GM19351 (cell line): Measurements from ENCODE around the gene MPO.
A peak's percentile ranks its signal among the peaks of the same experiment; 100 is the strongest.

Experiments
- ATAC-seq: cut with Tn5 transposase; IDR thresholded peaks from one replicate; pipeline ENCODE4 v1.9.1; 2021; ENCODE audit warnings: mild to moderate bottlenecking, moderate library complexity; ENCODE audit not compliant: unreplicated experiment

The MPO gene

DNA sequence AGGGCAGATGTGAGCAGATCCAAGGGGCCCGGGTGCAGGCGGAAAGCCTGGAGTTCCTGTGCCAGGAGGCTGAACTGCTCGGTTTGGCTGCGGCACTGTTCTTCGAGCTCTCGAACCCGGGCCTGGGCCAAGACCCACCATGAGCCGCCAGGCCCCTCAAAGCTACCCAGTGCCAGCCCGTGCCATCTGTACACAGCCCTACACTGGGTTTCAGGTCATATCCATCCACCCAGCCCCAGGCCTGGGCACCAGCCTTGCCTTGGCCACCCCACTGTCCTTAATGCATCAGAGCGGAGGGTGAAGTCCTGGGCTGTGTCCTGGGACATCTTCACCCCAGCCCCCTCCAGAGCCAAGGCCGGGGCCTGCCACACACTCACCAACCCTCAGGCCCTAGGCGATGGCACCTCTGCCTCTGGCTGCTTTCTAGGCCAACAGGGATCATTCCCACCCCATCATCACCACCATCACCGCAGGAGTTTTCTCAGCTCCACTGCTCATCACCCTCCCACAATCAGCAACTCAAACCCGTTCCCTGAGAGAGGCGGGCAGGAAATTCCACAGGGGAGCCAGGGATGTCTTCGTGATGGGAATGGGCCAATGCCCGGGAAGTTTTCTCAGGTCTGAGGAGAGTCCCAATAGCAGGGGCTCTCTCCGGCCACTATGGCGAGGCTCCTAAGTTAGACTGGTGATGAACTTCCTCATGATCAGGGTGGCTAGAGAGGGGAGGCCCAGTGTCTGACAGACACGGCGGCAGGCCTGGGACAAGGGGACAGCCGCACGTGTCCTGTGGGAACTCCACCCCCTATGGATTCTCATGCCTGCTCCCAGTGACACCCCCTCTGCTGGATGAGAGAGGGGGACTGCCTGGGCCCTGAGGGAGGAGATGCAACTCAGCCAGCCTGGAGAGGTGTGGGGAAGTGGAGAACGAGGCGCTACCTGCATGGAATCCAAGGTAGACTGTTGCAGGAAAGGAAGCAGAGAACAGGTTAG is 38.7 kb upstream of the MPO start:
- no peak for ATAC-seq

DNA sequence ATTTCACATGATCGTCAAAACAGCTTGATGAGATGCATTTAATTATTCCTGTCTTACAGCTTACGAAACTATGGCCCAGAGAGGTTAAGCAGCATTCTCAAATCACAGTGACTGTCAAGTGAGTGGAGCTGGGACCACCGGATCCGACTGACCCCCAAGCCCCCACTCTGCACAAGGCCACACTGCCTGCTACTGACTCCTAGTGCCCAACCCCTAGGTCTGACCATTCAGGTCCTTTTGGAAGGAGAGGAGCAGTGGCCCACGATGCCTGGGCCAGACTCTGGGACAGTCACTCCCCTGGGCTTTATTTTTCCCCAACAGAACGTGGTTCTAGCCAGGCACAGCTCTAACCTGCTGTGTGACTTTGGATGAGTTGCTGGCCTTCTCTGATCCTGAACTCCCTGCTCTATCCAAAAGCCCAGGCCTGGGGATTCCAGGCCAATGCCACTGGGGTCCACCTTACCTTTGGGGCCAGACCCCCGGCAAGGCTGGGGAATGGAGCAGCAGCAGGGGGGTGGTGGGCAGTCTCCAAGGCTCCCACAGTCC is 38.0 kb upstream of the MPO start:
- ATAC-seq: no peak

DNA sequence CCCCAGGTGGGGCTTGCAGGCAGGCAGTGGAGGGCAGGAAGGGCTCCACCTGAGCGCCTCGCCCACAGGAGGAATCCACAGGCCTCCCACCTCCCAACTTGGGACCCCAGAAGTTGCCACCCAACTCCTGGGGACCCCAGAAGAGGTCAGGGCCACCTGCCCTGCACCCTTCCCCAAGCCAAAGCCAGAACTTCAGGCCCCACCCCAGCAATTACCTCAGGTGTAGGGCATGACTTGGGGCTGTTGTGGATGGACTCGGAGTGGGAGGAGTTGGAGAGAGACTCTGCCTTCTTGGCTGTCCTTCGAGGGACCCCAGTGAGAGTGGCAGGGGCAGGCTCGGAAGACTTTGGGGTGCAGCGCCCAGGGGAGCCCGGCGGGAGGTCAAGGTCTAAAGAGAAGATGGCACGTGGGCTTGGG is 37.3 kb upstream of the MPO start:
- ATAC-seq: no peak

DNA sequence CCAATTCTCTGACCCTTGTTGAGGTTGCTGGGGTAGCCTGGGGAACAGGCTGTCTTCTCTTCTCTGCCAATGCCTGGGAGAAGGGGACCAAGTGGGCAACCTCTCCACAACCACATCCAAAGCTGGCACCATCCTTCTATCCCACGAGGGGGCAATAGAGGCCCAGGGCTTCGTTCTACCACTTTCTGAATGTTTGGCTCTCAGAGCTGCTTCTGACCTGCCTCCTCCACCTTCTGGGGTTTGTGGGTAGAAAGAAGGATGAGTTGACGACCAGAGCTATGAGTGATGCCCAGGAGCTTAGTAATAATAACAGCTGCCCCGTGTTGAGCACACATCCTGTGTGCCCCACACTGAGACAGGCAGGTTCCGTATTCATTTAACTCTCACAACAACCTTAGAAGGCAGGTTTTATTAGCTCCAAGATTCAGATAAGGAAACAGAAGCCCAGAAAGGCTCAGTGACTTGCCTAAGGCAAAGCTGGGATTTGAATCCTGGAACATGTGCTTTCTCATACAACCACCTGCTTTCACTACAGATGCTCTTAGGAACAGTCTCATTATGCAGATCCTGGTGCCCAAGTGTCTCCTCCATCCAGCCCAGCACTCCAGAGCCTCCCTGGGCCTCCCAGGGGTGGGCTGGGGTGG is 36.8 kb upstream of the MPO start:
- ATAC-seq: peak; percentile 71

DNA sequence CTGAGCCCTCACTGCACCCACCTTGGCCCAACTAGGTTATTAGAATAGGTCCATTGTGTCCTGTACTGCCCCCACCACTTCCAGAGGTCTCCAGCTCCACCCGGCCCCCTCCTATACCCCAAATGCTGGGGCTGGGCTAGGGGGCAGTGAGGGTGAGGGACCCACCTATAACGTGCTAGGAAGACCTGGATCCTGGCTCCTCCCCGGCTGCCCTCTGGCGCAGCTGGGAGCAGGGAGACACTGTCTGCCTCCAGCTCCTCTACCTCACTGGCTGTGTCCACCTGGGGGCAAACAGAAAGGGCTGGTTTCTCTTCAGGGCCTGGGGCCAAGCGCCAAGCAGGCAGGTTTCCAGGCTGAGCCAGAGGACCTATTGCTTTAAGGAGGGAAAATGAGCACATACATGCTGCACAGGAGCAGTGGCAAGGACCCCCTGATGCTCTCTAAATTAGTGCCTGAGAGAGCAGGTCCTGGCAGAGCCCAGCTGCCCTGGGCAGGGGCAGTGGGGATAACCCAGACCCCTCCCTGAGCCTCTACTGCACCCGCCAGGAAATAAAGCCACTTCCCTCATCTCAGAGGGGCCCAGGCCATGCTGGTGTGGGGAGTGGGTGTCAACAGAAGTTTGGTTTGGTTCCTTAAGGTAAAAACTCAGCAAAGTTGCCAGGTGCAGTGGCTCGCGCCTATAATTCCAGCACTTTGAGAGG is 35.7 kb upstream of the MPO start:
- ATAC-seq: no peak

DNA sequence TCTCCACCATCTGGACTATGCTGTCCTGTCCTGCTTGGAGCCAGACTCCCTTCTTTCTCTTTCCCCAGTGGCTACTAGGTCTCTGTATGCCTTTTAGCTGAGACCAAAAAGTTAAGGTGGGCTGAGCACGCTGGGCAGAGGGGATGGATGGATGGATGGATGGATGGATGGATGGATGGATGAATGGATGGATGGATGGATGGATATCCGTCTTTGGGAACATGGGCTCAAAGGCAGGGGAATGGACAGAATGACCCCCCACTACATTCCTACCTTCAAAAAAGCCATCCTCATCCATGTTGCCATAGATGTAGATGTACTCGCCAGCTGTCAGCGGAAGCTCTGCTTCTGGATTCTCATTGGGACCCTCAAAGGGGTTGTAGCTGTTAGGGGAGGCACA is 35.0 kb upstream of the MPO start:
- ATAC-seq: no peak

DNA sequence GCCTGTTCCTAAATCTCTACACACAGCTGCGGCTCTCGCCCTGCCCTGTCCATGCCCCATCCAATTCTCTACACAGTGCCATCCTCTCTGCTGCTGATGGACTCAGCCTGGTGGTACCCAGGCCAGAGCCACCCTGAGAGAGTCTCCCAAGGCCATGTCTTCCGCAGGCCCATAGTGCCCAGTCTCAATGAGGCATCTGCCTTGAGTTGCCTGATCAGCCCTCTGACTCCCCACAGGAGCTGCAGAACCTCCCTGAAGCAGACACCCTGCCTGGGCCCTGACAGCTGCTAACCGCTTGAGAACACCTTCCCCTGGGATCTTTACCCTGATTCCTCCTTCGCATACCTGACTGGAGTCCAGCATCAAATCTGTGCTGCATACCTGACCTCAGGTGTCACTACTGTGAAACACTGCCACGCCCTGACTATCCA is 34.6 kb upstream of the MPO start:
- no peak for ATAC-seq

DNA sequence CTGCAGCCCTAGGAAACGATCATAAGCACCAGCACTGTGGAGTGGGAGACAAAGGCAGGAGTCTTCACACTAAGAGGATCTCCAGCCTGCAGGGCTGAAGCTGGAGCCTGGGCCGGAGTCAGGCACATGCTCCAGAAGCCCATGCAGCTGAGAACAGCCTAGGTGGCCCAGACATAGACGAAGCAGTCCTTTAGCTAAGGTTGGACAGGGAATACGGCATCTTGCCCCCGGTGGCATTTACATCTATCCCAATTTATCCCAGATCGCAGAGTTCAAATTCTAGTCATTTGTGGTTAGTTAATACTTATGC is 33.9 kb upstream of the MPO start:
- ATAC-seq: no peak

DNA sequence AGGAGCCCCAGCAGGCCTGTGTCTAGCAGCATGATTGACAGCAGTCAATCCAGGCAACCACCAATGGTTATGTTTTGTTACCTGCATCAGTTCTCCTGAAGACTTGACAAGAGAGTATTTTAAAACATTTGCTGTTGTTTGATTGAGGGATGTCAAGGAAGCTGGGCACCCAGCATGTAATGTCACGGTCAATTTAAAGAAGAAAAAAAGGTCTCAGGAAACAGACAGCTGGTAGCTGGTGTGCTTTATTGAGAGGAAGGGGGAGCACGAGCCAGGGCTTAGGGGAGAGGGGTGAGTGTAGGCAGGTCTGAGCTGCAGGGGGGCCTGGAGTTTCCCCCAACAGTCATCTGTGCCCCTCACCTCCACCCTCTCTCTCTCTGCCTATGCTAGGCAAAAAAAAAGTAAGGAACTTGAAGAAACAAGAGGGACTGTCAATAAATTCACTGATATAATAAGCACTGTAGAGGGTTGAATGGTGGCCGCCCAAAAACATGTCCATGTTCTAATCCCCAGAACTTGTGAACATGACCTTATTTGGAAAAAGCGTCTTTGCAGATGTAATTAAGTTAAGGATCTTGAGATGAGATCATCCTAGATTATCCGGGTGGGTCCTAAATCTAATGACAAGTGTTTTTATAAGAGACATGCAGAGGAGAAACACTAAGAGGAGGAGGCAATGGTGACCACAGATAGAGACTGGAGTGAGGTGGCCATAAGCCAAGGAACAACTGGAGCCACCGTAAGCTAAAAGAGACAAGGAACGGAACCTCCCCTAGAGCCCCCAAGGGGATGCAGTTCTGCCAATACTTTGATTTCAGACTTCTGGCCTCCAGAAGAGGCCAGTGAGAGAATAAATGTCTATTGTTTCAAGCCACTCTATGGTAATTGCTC is 33.3 kb upstream of the MPO start:
- ATAC-seq: no peak

DNA sequence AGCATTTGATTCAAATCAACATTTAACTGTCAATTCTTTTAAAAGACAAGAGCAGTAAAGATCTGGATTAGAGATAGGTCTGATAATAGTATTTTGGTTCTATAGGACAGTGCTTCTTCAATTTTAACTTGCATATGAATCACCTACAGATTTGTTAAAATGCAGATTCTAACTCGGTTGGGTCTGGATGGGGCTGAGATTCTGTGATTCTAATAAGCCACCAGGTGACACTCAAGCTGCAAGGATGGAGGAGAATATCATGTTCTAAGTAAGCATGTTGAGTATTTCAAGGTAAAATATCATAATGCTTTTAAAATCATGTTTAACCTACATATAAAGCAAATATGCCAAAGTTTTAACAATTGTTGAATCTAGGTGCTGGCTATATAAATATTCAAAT is 32.1 kb upstream of the MPO start:
- ATAC-seq: no peak

DNA sequence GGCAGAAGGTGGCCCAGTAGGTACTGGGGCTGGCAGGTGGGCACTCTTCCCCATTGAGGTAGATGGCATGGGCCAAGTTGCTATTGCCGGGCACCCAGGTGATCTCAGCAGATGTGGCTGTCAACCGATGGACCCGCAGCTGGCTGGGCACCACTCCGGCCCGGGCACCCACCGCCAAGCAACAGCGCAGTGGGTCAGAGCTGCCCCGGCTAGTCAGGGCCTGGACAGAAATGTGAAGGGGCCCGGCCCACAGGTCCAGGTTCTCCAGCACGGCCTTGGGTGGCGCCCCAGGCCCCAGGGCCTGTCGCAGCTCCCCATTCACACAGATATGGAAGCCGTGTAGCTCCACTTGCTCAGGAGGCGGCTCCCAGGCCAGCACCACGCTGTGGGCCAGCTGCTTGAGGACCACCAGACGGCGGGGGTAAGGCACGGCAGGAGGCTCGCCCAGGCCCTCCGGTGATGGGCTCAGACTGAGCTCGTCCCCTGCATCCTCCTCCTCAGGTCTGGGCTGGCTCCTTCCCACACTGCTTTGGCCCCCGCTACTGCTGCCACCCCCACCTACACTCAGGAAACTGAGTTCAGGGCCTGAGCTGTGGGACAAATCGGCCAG is 31.4 kb upstream of the MPO start:
- ATAC-seq: no peak

DNA sequence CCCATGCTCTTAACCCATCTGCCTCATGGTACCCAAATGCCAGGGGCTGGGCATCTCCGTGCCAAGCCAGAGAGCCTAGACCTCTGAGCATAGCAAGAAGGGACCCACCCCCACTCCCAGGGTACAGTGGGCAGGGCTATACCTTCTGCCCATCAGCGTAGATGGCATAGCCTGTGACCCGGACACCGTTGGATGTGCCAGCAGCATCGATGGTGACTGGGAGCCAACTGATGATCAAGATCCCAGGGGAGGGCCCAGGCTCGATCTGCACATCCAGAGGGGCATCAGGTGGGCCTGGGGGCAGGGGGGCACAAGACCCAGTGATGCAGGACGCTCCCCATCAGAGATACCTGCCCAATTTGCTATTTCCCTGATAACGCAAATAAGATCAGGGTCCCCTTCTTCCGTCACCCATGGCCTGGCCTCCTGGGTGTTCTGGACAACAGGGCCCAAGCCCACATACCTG is 30.7 kb upstream of the MPO start:
- ATAC-seq: no peak

DNA sequence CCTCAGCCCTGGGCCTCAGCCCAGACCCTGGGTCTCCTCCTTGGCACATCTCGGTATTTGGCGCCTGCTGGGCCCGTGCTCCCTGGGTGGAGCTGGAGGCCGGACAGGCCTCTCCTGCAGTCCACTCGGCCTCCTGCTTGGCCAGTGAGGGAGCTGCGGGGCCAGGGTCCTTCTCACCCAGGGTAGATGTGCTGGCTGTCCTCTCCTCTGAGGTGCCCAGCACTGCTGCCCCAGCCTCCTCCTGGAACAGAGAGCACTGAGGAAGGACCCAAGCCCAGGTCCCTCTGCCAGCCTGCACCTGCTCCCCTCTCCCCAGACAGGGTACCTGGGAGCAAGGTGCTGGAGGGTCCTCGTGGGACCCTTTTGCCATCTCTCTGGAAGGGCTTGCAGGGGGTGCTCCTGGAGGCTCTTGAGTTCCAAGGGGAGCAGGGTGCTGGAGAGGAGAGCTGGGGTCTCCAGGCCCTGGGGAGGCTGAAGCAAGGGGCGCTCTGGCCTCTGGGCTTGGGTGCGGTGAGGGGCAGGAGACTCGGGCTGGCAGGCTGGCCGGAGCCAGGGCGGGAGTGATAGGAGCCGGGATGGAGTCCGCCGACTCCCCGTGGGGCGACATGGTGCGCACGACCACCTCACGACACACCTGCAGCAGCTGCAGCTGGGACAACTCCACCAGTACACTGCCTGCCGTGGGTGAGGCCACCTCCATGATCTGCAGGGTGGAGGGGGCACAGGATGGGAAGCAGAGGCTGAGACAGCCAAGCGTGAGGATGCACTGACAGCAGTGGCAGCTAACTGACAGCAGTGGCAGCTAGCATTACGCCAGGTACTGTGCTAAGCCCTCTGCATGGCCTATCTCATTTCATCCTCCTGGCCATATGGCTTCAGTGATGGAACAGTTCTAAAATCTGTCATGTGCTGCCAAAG is 30.0 kb upstream of the MPO start:
- ATAC-seq: no peak

DNA sequence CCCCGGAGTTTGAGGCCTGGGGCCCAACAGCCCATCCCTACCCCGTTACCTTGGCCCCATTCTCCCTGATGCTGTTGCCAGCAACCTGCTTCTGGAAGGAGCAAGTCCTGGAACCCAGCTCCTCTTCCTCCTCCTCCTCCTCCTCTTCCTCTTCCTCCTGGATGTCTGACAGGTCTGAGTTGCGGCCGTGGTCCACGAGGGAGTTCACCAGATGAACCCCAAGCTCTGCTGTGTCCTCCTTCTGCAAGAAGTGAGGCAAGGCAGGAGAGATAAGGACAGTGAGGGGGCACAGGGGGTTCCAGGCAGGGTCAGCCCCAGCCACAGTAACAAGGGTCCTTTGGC is 29.2 kb upstream of the MPO start:
- no peak for ATAC-seq

DNA sequence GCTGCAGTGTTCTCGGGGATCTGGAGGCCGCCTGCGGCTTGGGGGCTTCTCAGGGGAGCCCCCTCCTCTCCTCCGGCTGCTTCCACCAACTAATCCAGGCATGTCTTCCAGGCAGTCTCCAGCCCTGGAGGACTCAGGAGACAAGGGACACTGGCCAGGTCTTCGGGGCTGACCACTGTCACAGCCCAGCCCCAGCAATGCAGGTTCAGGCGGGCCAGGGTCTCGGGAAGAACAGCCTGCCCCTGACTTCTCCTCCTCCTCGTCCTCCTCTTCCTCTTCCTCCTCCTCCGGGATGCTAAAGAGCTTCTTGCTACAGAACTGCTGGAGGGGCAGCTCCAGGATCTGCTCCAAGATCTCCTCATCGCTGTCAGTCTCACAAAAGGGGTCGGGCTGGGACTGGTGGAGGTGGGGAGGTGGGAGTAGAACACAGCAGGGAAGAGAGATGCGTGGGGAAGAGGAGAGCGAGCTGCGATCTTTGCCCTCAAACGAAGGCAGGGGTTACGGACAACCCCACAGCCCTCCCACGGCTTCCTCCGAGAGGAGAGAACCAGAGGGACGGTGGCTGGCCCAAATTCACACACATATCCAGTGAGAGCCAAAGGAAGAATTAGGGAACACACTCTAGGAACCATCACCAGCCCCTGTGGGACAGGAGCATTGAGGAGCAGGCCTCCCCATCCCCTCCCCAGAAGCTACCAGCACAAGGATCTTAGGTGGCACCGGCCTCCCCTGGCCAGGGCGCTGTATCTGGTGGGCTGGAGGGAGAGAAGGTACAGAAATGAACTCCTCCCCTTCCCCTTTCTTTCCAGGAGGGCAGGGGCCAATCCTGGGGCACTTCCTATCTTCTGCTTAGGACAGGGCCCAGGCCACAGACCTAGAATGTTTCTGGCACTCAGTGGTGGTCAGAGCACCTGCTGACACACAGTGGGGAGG is 28.5 kb upstream of the MPO start:
- ATAC-seq: no peak

DNA sequence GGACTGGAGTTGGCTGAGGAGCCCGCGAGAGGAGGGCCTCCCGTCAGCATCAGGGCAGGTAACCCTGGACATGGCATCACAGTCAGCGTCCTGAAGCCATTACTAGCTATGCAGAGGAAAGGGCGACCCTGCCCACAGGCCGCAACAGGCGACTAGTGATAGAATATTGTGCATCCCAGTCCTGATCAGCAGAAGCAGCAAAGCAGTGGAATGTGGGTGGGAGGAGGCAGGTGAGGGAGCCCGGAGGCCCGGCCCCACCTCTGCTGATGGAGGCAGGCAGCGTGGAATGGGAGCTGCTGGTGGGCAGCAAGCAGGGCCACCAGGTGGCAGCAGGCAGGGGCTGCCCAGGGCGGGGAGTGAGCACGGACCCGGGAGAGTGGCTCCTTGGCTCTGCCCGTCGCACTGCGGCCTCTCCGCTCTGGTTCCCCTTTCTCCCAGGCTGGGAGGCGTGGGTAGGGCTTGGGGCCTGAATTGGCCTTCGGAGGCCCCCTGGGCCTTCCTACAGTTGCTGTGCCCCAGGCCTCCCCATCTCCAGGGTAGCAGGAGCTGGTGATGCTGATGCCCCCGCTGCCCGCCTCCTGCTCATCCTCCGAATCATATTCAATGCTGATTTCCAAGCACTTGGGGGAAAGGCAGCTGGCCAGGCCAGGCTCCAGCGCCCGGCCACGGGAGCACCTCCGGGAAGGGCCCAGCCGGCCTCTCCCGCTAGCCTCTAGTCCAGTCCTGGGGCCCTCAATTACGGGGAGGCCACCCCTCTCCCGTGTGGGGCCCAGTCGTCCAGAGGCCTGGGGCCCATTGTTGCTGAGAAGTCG is 27.6 kb upstream of the MPO start:
- ATAC-seq: no peak
